Measurements from ENCODE around the gene STC2. TPM values are rescaled to one million over a fixed set of nuclear protein-coding genes. Genes with fewer than 3 reads are reported as not detected.

STC2 gene
- polyA plus RNA-seq, 1 donor (not counting 4 experiments of a cell fraction or from before 2014, with no cell fraction given): 4.3 TPM

DNA sequence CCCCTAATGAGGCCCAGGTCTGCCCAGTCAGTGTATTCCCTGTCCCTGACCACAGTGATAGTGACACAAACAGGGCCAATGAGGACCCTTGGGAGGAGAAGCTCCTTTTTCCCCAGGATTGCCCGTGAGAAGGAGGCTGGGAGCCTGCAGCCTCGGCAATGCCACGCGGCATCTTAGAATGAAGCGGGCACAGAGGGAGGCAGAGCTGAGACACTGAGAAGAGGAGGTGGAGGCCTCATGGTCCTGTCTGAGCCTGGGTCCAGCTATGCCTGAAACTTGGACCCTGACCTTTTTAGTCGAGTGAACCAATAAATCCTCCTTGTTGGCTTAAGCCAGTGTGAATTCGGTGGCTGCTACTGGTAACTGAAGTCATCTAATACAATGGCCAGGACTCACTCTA lies 28.4 kb downstream of the STC2 start:
- TF ChIP-seq, protein P1, sequence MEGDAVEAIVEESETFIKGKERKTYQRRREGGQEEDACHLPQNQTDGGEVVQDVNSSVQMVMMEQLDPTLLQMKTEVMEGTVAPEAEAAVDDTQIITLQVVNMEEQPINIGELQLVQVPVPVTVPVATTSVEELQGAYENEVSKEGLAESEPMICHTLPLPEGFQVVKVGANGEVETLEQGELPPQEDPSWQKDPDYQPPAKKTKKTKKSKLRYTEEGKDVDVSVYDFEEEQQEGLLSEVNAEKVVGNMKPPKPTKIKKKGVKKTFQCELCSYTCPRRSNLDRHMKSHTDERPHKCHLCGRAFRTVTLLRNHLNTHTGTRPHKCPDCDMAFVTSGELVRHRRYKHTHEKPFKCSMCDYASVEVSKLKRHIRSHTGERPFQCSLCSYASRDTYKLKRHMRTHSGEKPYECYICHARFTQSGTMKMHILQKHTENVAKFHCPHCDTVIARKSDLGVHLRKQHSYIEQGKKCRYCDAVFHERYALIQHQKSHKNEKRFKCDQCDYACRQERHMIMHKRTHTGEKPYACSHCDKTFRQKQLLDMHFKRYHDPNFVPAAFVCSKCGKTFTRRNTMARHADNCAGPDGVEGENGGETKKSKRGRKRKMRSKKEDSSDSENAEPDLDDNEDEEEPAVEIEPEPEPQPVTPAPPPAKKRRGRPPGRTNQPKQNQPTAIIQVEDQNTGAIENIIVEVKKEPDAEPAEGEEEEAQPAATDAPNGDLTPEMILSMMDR (optimal IDR thresholded peaks at IDR 0.05 in 1 of 3, IDR thresholded peaks at IDR 0.05 in 1 of 3, conservative IDR thresholded peaks at IDR 0.05 in 1 of 3; ENCODE audit: extremely low read depth in 1 of 3, insufficient read depth in 2 of 3, low read length in 3 of 3): no peak
- TF ChIP-seq EZH2 (IDR thresholded peaks at IDR 0.05; ENCODE audit: low read length): no peak
- H3K9ac ChIP-seq (ENCODE audit: control insufficient read depth, extremely low read depth, insufficient read depth, low read length): no peak overlapping the region
- no peak overlapping the region for H3K4me2 ChIP-seq (ENCODE audit: control insufficient read depth, extremely low read depth, insufficient read depth, low read depth, low read length)
- no peak overlapping the region for H3K4me3 ChIP-seq (ENCODE audit: control insufficient read depth in 2 of 3, extremely low read depth in 1 of 3, insufficient read depth in 2 of 3, low read depth in 1 of 3, low read length in 3 of 3)
- no peaks in the 10 kb centered on the region for H3K27me3 ChIP-seq (ENCODE audit: control insufficient read depth, extremely low read depth, insufficient read depth, low read length)
- H3K9me1 ChIP-seq (ENCODE audit: control insufficient read depth, extremely low read depth, insufficient read depth, low read length): no peaks in the 10 kb centered on the region
- no peaks in the 10 kb centered on the region for H4K20me1 ChIP-seq (ENCODE audit: control insufficient read depth, extremely low read depth, insufficient read depth, low read length)
- peaks cover 11% of the 10 kb centered on the region for H3K4me1 ChIP-seq (ENCODE audit: control insufficient read depth, extremely low read depth, insufficient read depth, low read length)
- H3K79me2 ChIP-seq (ENCODE audit: control insufficient read depth, insufficient read depth, low read length): no peaks in the 10 kb centered on the region
- no peak for FAIRE-seq
- dilution Hi-C loops (cut with MboI; ENCODE audit: extremely low pct_ligation_motif_present, low sequenced_read_pairs): no loop called here
- no peak for DNase-seq (ENCODE audit: low read depth, low spot score)
- no peak overlapping the region for H2AFZ ChIP-seq (ENCODE audit: control insufficient read depth, low read length)
- H3K27ac ChIP-seq (ENCODE audit: control insufficient read depth, insufficient read depth, low read length): no peak overlapping the region
- H3K36me3 ChIP-seq (ENCODE audit: control insufficient read depth in 2 of 2, extremely low read depth in 1 of 2, insufficient read depth in 2 of 2, low read length in 2 of 2): no peaks in the 10 kb centered on the region
- H3K9me3 ChIP-seq (ENCODE audit: control insufficient read depth, low read depth, low read length): no peaks in the 10 kb centered on the region

DNA sequence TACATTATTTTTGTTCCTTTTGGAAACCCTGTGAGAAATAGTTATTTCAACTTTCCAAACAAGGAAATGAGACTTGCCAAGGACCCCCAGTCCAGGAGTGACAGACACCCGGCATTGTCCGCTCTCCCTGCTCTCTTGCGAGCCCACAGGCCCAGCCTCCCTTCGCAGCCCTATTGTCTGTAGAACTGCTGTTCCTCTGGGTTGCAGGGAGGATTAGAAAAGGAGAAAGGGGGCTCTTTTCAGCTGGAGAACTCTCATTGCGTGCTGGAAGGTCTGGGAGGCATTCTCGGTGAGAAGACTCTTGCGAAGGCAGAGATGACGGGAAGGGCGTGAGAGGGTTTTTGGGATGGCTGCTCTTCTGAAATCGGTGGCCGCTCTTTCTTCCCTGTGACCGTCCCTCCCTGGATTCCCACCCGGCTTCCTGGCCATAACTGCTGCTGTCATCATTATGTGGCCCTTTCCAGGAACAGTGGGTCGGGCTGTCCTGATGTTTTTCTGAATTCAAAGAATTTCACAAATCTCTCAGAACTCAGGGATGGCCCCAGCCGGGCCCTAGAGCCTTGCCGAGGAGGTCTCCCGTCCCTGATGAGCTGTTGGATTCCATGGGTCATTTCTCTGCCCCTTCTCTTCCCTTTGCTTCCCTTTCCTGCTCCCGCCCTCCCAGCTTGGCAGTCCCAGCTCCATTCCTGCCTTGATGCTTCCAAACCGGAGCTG lies 29.8 kb downstream of the STC2 start:
- no peaks in the 10 kb centered on the region for H3K9me1 ChIP-seq (ENCODE audit: control insufficient read depth, extremely low read depth, insufficient read depth, low read length)
- H3K27me3 ChIP-seq (ENCODE audit: control insufficient read depth, extremely low read depth, insufficient read depth, low read length): no peaks in the 10 kb centered on the region
- FAIRE-seq (no peak), DNase-seq (ENCODE audit: low read depth, low spot score) (no peak)
- H3K4me3 ChIP-seq (ENCODE audit: control insufficient read depth in 2 of 3, extremely low read depth in 1 of 3, insufficient read depth in 2 of 3, low read depth in 1 of 3, low read length in 3 of 3): no peak overlapping the region
- no peak overlapping the region for H3K9ac ChIP-seq (ENCODE audit: control insufficient read depth, extremely low read depth, insufficient read depth, low read length)
- H3K27ac ChIP-seq (ENCODE audit: control insufficient read depth, insufficient read depth, low read length): no peak overlapping the region
- dilution Hi-C loops (cut with MboI; ENCODE audit: extremely low pct_ligation_motif_present, low sequenced_read_pairs): no loop called here
- no peaks in the 10 kb centered on the region for H3K36me3 ChIP-seq (ENCODE audit: control insufficient read depth in 2 of 2, extremely low read depth in 1 of 2, insufficient read depth in 2 of 2, low read length in 2 of 2)
- no peaks in the 10 kb centered on the region for H3K9me3 ChIP-seq (ENCODE audit: control insufficient read depth, low read depth, low read length)
- H3K4me2 ChIP-seq (ENCODE audit: control insufficient read depth, extremely low read depth, insufficient read depth, low read depth, low read length): no peak overlapping the region
- peaks cover 22% of the 10 kb centered on the region for H3K4me1 ChIP-seq (ENCODE audit: control insufficient read depth, extremely low read depth, insufficient read depth, low read length)
- H3K79me2 ChIP-seq (ENCODE audit: control insufficient read depth, insufficient read depth, low read length): no peaks in the 10 kb centered on the region
- TF ChIP-seq EZH2 (IDR thresholded peaks at IDR 0.05; ENCODE audit: low read length): no peak
- TF ChIP-seq, protein P1 (optimal IDR thresholded peaks at IDR 0.05 in 1 of 3, IDR thresholded peaks at IDR 0.05 in 1 of 3, conservative IDR thresholded peaks at IDR 0.05 in 1 of 3; ENCODE audit: extremely low read depth in 1 of 3, insufficient read depth in 2 of 3, low read length in 3 of 3): no peak
- H4K20me1 ChIP-seq (ENCODE audit: control insufficient read depth, extremely low read depth, insufficient read depth, low read length): no peaks in the 10 kb centered on the region
- no peak overlapping the region for H2AFZ ChIP-seq (ENCODE audit: control insufficient read depth, low read length)

All from keratinocyte (primary cell).